NCI-H2196 (cell line): ENCODE data around the gene WWOX.

Source experiments
- DNase-seq: peaks from one replicate; lab custom pipeline; 2025; ENCODE audit not compliant: unreplicated experiment; lab: John Stamatoyannopoulos, UW

The WWOX gene

GRCh38 chr16:78956859-78957258 lies 857.4 kb downstream of the WWOX start:
- no peak for DNase-seq

DNA sequence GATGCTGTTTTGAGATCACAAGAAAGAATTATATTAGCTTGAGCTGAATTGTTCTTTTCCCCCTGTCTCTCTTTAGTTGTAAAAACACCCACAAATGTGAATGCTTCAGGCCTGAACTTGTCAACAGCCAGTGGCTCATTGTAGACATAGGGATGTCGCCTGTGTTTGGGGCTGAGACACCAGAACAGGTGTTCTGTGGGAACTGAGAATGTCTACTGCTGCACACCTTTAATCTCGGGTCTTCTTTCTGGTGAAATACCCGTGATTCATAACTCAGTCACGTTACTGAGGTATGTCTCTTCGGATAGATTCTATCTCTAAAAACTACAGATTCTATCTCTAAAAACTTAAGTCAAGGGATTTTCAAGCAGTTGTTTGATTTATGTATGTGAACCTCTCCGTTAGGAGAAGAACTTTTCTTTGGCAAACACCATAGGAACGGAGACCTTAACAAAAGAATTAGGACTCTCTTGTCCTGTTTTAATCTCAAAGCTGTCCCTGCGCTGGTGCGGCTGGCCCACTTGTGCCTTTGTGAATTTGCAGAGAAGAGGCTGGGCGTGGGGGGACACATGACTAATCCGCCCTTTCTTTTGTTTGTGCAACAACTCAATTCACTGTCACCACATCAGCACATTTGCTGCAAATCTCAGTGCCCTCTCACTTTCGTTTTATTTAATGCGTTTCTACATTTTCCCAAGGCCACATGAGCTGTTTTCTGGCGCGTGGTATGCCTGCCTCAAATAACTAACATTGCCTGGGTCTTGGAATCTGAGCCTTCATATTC lies 858.1 kb downstream of the WWOX start:
- DNase-seq = no peak

DNA sequence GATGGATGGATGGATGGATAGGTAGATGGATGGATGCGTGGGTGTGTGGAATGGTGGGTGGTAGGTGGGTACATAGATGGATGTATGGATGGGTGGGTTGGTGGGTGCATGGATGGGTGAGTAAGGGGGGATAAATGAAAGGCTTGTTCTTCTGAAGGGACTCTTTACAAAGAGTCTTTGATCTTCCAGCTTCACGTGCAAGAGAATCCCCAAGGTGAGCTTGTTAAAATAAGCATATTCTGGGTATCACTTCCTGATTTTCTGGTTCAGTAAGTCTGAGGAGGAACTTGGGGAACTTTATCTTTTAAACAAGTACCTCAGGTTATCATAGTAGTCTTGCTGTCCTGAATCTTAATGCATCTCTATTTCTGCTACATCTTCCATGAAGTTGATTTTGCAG lies 862.0 kb downstream of the WWOX start:
- no peak for DNase-seq

- no peak for DNase-seq
Observed at GRCh38 chr16:78962457-78962929, 863.0 kb downstream of the WWOX start.

DNA sequence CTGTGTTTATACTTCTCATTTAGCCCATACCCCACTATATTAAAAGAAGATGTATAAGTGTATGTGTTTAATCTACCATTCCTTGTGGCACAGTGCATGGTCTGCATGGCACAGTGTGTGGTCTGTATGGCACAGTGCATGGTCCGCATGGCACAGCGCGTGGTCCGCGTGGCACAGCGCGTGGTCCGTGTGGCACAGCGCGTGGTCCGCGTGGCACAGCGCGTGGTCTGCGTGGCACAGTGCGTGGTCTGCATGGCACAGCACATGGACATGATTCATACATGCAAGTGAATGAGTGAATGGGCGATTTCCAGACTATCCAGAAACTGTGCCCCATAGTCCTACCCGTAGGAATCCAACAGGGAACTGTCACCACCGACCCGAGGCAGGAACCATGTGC lies 868.5 kb downstream of the WWOX start:
- DNase-seq = no peak

DNA sequence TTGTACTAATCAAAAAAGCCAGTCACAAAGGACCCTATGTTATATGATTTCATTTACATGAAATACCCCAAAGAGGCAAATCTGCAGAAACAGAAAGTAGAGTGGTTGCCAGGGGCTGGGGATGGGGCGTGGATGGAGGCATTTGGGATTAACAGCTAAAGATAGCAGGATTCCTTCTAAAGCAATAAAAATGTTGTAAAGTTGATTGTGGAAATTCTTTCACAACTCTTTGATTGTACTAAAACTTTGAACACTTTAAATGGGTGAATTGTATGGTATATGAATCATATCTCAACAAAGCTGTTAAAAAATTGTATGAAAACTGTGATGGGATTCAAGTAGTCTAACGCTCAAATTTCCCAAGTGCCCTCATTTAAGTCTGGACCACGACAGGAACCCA lies 870.3 kb downstream of the WWOX start:
- DNase-seq = no peak

DNA sequence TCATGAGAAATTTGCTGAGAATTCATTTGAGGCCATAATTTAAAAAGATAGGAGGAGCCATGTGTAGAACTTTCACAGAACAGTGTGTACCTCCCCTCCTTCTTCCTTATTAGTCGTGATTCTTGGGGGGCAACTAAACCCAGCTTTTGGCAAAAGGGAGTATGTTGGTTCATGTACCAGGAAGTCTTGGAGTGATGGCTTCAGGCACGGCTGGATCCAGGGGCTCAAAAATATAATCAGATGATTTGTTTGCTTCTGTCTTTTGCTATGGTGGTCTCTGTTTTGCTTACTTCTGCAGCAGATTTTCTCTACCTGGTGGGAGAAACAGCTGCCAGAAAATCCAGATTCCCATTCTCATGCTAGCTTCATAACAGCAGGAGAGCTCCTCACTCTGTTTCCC lies 871.2 kb downstream of the WWOX start:
- no peak for DNase-seq

GRCh38 chr16:78972006-78972405 lies 872.6 kb downstream of the WWOX start:
- no peak for DNase-seq

DNA sequence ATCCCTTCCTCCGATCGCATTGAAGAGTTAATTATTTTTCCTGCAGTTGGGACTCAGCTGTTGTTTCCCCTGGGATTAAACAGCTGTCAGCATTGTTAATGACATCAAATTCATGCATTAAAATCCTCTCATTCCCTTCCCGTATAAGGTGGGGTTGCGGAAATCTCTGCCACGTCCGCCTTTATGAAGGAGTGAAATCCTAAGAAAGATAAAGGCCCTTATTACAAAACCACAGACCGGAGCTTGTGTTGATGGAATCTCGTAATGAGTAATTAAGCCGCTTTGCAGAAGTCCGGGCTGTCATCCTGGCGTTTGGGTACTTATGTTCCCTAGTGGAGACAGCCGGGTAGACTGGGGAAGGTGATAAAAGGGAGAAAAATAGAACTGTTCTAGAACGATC lies 873.5 kb downstream of the WWOX start:
- DNase-seq = no peak

- DNase-seq = no peak
Observed at GRCh38 chr16:78976212-78976611, 876.8 kb downstream of the WWOX start.

DNA sequence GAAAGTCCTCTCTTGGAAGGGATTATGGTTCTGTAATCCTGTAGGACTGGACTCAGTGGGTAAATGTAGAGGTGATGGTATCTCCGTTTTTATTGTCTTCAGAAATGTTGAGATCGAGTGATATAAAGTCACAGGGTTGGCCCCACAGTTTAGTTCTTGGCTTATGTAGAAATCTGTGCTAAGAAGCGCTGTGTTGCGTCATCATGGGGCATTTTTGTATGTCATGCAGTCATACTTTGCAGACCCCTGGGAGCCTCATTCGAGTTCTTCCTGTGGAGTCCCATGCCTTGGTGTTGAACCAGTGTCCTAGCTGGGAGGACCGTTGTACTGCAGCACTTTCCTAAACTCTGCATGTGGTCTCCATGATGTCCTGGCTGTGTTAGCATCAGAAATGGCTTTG lies 881.4 kb downstream of the WWOX start:
- DNase-seq = no peak

DNA sequence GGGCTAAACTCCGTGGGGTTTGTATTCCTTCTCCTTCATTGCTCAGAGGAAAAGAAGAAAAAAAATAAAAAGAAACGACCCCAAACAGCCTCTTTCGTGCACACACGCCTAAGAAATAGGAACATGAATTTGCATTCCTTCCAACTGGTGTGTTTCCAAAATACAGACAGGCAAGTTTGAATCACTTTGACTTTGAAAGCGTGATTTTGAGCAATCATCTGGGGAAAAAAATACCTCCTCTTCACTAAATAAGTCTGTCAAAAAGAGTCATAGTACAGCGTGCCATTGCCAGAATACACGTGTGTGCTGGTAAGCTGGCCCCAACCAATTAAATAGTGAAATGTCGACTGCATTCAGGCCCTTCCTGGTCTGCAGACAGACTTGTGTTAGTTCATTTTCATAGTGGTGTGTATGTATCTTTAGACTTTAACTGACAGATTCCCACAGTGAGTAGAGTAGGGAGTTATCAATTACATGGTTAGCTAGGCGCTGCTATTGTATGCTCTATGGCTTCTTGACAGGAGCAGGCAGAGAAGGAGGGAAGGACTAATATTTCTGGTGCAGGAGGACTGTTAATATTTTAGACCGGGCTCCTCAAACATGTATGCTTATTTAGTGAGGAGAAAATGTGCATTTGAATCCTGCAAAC lies 882.8 kb downstream of the WWOX start:
- DNase-seq = no peak

- DNase-seq = no peak
Observed at GRCh38 chr16:78984324-78984723, 884.9 kb downstream of the WWOX start.

GRCh38 chr16:78984887-78985464 lies 885.5 kb downstream of the WWOX start:
- no peak for DNase-seq

GRCh38 chr16:78985716-78986605 lies 886.5 kb downstream of the WWOX start:
- DNase-seq = no peak

- no peak for DNase-seq
Observed at GRCh38 chr16:78987666-78988065, 888.2 kb downstream of the WWOX start.

DNA sequence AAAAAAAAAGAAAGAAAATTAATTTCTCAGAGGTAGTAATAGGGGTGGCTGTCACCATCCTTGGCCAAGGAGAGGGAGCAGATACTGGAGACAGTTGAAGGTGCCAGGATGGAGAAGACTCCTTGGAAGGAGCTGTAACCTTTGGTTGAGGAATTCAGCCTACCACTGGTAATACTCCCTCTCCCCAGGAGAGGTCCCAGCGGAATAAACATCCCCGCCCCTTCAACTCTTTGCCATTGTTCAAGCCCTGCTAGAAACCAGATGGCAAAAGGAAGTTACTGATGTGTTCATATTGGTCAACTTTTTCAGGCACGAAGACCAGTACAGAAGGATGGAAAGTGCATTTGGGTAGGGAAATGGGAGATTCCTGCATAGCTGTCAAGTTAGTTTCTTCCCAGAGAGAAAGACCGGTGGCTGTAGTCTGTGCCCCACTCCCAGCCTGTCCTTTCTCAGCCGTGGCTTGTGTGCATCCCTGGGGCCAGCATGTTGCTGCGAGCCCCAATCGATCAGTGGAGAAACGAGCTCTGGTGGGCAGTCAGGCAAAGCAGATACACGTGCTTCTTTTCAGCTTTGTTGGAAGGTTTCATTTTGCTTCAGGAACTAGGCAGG lies 889.0 kb downstream of the WWOX start:
- no peak for DNase-seq

GRCh38 chr16:78990309-78990701 lies 890.9 kb downstream of the WWOX start:
- no peak for DNase-seq

GRCh38 chr16:78992001-78992400 lies 892.5 kb downstream of the WWOX start:
- DNase-seq = no peak

DNA sequence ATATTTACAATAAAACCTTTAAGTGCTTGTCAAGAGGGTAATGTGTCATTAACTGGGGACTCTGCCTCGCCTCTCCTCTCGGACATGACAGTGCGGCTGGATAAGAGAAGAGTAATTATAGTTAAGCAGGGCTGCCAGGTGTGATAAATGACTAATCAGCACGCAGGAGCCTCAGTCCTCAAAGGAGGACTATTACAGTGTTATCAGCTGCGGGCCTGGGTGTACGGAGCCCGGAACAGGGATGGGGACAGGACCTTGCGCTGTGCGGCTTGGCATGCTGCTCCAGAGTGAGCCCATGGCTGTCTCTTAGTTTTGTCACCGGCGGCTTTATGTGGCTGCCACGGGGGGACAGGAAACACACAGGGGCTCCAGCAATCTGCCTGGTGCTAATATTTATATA lies 893.9 kb downstream of the WWOX start:
- DNase-seq = no peak
